SK-N-MC (cell line): ENCODE measurements around the gene SUN2.
A peak's percentile ranks its signal among the peaks of the same experiment; 100 is the strongest.

Experiments
- DNase-seq: peaks from one replicate; pipeline ENCODE4 v3.0.0-alpha.2; 2011; ENCODE audit warnings: low read depth, low spot score
- H3K27ac ChIP-seq: fragments of 200-600 bp; sonication (generic); 2 replicates; pipeline ENCODE4 v1.5.1; 2016; ENCODE audit warnings: mixed run types
- H3K36me3 ChIP-seq: fragments of 200-600 bp; sonication (generic); 2 replicates; pipeline ENCODE4 v1.6.1; 2017; ENCODE audit warnings: antibody characterized with exemption, low read length, mixed read lengths; ENCODE audit not compliant: insufficient read depth
- H3K4me3 ChIP-seq: fragments of 200-600 bp; sonication (generic); 2 replicates; pipeline ENCODE4 v1.5.1; 2016
- H3K9ac ChIP-seq: fragments of 200-600 bp; sonication (generic); 2 replicates; pipeline ENCODE4 v1.8.0; 2017; ENCODE audit warnings: mixed run types, mixed read lengths; ENCODE audit not compliant: insufficient read length
- H3K9me3 ChIP-seq: fragments of 200-600 bp; sonication (generic); 2 replicates; pipeline ENCODE4 v1.6.1; 2017; ENCODE audit warnings: low read depth, mild to moderate bottlenecking, antibody characterized with exemption, low read length, moderate library complexity, mixed read lengths
- EZH2 ChIP-seq: fragments of 200-600 bp; sonication (generic); IDR thresholded peaks from one replicate; pipeline ENCODE4 v1.6.1; 2017; ENCODE audit warnings: antibody characterized with exemption
- FOXP2 ChIP-seq: optimal IDR thresholded peaks from 2 replicates; pipeline ENCODE3; 2011; ENCODE audit warnings: mild to moderate bottlenecking, moderate library complexity; ENCODE audit not compliant: insufficient read depth; ENCODE audit errors: extremely low read length, control extremely low read depth
- POLR2AphosphoS5 ChIP-seq: IDR thresholded peaks from 2 replicates; pipeline ENCODE4 v1.6.1; 2012; ENCODE audit warnings: mild to moderate bottlenecking, low read depth, low read length, borderline replicate concordance

SUN2 gene

DNA sequence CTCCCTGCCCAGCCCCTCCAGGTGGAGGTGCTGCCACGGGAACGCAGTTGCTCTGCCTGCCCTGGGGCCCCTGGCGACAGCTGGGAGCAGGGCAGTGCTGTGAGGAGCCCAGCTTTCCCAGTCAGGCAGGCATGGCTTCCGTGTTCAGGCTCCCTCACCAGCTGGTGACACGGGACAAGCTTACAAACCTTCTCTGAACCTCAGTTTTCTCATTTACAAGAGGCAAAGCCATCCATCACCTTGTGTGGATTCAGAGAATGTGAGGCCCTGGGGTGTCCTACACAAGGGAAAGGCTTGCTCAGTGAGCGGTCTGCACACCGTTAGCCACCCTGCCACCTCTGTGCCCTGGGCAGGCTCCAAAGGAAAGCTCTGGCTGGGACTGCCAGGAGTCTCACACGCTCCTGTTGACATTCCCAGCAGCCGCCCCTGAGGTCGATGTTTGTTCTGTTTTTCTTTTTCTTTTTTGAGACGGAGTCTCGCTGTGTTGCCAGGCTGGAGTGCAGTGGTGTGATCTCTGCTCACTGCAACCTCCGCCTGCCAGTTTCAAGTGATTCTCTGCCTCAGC, 23.5 kb downstream of the SUN2 start:
- H3K27ac ChIP-seq = peak overlapping the region; percentile 25; the same call in 1 of the 2 replicates
- TF ChIP-seq FOXP2 (no peak), POLR2AphosphoS5 (no peak), EZH2 (no peak)
- no peak for DNase-seq
- no peak overlapping the region for H3K4me3 ChIP-seq
- no peaks in the 10 kb centered on the region for H3K9me3 ChIP-seq
- no peak overlapping the region for H3K9ac ChIP-seq
- H3K36me3 ChIP-seq = peaks cover 67% of the 10 kb centered on the region

GRCh38 chr22:38731703-38732161, 24.1 kb downstream of the SUN2 start:
- no peak for TF ChIP-seq EZH2
- TF ChIP-seq FOXP2 = no peak
- no peak for TF ChIP-seq POLR2AphosphoS5

GRCh38 chr22:38730411-38730871, 25.4 kb downstream of the SUN2 start:
- TF ChIP-seq FOXP2 (no peak), EZH2 (no peak), POLR2AphosphoS5 (no peak)
- Histone ChIP-seq H3K4me3 (no peak overlapping the region), H3K9ac (no peak overlapping the region), H3K36me3 (peaks cover 76% of the 10 kb centered on the region), H3K27ac (no peak overlapping the region), H3K9me3 (no peaks in the 10 kb centered on the region)
- DNase-seq = no peak

More at GRCh38 chr22:38731703-38732161, 24.1 kb downstream of the SUN2 start:
- Histone ChIP-seq H3K4me3 (no peak overlapping the region), H3K9ac (no peak overlapping the region), H3K36me3 (peaks cover 68% of the 10 kb centered on the region), H3K27ac (no peak overlapping the region), H3K9me3 (no peaks in the 10 kb centered on the region)
- DNase-seq = no peak

- TF ChIP-seq POLR2AphosphoS5 (no peak), FOXP2 (no peak), EZH2 (no peak)
- H3K36me3 ChIP-seq = peaks cover 81% of the 10 kb centered on the region
Measured at GRCh38 chr22:38729946-38730345, 25.9 kb downstream of the SUN2 start.

GRCh38 chr22:38728871-38729796, 26.7 kb downstream of the SUN2 start:
- Histone ChIP-seq H3K9me3 (no peaks in the 10 kb centered on the region), H3K4me3 (no peak overlapping the region), H3K27ac (no peak overlapping the region), H3K9ac (no peak overlapping the region), H3K36me3 (peaks cover 85% of the 10 kb centered on the region)
- no peak for TF ChIP-seq POLR2AphosphoS5
- TF ChIP-seq EZH2 = no peak
- TF ChIP-seq FOXP2 = no peak
- no peak for DNase-seq

More at GRCh38 chr22:38729946-38730345, 25.9 kb downstream of the SUN2 start:
- Histone ChIP-seq H3K27ac (no peak overlapping the region), H3K9me3 (no peaks in the 10 kb centered on the region), H3K9ac (no peak overlapping the region), H3K4me3 (no peak overlapping the region)
- no peak for DNase-seq

GRCh38 chr22:38727530-38728451, 28.0 kb downstream of the SUN2 start:
- Histone ChIP-seq H3K27ac (no peak overlapping the region), H3K4me3 (no peak overlapping the region), H3K9me3 (no peaks in the 10 kb centered on the region), H3K36me3 (peaks cover 86% of the 10 kb centered on the region), H3K9ac (no peak overlapping the region)
- no peak for TF ChIP-seq POLR2AphosphoS5
- TF ChIP-seq EZH2 = no peak
- no peak for TF ChIP-seq FOXP2
- no peak for DNase-seq

DNA sequence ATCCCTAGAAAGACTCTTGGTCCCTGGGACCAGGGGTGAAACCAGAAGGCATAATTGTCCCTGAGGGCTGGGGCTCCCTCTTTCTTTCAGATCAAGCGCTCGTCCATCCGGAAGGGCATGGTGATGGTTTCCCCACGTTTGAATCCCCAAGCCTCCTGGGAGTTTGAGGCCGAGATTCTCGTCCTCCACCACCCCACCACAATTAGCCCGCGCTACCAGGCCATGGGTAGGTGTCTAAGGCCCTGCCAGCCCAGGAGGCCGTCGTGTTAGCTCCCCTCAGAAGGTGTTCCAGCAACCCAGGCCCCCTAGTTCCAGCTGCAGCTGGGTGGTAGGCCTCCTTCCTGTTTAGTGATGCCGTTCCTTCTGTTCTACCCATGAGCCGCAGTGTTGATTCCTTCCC, 28.7 kb downstream of the SUN2 start:
- H3K36me3 ChIP-seq = peaks cover 93% of the 10 kb centered on the region

More for the DNA sequence above, 28.7 kb downstream of the SUN2 start:
- Histone ChIP-seq H3K4me3 (no peak overlapping the region), H3K27ac (no peak overlapping the region), H3K9me3 (no peaks in the 10 kb centered on the region), H3K9ac (no peak overlapping the region)
- TF ChIP-seq POLR2AphosphoS5 = no peak
- TF ChIP-seq FOXP2 = no peak
- no peak for TF ChIP-seq EZH2
- no peak for DNase-seq
